CD4-positive, alpha-beta T cell treated with Interleukin-12 subunit alpha and Interleukin-12 subunit beta, for 1 hour (primary cell): Measurements from ENCODE around the gene SDC4.
A peak's percentile ranks its signal among the peaks of the same experiment; 100 is the strongest.

Experiments used
- DNase-seq: peaks from one replicate; pipeline ENCODE4 v3.0.0-alpha.2; 2020

SDC4 gene

GRCh38 chr20:45342855-45343531 lies 5.2 kb downstream of the SDC4 start:
- no peak for DNase-seq

GRCh38 chr20:45341939-45342854 lies 6.0 kb downstream of the SDC4 start:
- DNase-seq: no peak

- no peak for DNase-seq
These were observed 6.7 kb downstream of the SDC4 start for GRCh38 chr20:45341579-45341938.

- no peak for DNase-seq
These were observed 7.3 kb downstream of the SDC4 start for GRCh38 chr20:45340951-45341350.

GRCh38 chr20:45340236-45340847 lies 7.9 kb downstream of the SDC4 start:
- DNase-seq: no peak

GRCh38 chr20:45339799-45340198 lies 8.4 kb downstream of the SDC4 start:
- no peak for DNase-seq

- no peak for DNase-seq
These were observed 9.1 kb downstream of the SDC4 start for GRCh38 chr20:45339084-45339483.

- no peak for DNase-seq
These were observed 9.8 kb downstream of the SDC4 start for GRCh38 chr20:45338121-45339030.

- no peak for DNase-seq
These were observed 10.7 kb downstream of the SDC4 start for GRCh38 chr20:45337367-45338120.

GRCh38 chr20:45336530-45337366 lies 11.5 kb downstream of the SDC4 start:
- DNase-seq: no peak

GRCh38 chr20:45330476-45330875 lies 17.7 kb downstream of the SDC4 start:
- no peak for DNase-seq

GRCh38 chr20:45329497-45330319 lies 18.5 kb downstream of the SDC4 start:
- no peak for DNase-seq

GRCh38 chr20:45328451-45328850 lies 19.8 kb downstream of the SDC4 start:
- no peak for DNase-seq

GRCh38 chr20:45325371-45325770 lies 22.9 kb downstream of the SDC4 start:
- DNase-seq: no peak

- DNase-seq: no peak
These were observed 24.5 kb downstream of the SDC4 start for GRCh38 chr20:45323731-45324130.

GRCh38 chr20:45322952-45323383 lies 25.3 kb downstream of the SDC4 start:
- DNase-seq: peak; percentile 7

- DNase-seq: peak; percentile 40
These were observed 27.2 kb downstream of the SDC4 start for GRCh38 chr20:45320948-45321595.

- DNase-seq: no peak
These were observed 29.3 kb downstream of the SDC4 start for GRCh38 chr20:45318948-45319347.

- no peak for DNase-seq
These were observed 29.8 kb downstream of the SDC4 start for GRCh38 chr20:45318386-45318939.
